ENCODE data around the gene ADAMTS16. TPM values are rescaled to one million over a fixed set of nuclear protein-coding genes. Genes with fewer than 3 reads are reported as not detected.

Gene ADAMTS16
- total RNA-seq, 2 donors from 2014 or later, result not detected

DNA sequence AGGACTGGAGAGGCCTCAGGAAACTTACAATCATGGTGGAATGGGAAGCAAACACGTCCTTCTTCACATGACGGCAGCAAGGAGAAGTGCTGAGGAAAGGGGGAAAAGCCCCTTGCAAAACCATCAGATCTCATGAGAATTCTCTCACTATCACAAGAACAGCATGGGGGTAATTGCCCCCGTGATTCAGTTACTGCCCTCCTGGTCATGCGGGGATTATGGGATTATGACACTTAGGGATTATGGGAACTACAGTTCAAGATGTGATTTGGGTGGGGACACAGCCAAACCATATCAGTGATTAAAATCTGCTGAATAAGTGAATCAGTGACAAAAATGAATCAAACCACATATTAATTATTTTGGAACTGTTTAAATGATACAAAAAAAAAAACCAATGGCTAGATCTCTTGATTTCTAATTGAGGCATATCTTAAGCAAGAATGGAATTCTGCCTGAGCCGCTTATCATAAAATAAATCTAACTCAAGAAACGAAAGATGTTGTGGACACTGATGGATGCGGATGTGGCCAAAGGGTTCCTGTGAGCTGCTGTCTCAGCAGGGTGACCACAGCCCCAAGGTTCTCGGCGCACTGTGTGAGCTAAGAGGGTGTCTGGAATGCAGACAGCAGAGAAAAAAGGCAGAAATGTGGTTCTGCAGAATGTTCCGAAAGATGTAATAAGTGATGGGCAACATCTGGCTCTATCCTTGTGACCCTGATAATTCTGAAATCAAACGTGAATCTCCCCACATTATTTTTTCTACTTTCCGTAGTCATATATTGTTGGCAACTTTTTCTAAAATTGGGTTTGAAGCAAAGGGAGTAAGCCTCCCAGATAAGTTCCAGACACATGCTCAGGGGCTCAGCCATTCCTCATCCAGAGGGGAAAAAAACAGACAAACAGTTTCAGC is 175.2 kb downstream of the ADAMTS16 start:
- ATAC-seq (no peak), DNase-seq (no peak)
- no peaks in the 10 kb centered on the region for H3K27me3 Mint-ChIP-seq
- H3K4me3 Mint-ChIP-seq, result no peak overlapping the region
- no peaks in the 10 kb centered on the region for H3K9me3 ChIP-seq (ENCODE audit: control insufficient read depth, low read length, poor library complexity, severe bottlenecking)
- no peaks in the 10 kb centered on the region for H3K36me3 Mint-ChIP-seq (ENCODE audit: low read depth)
- no peaks in the 10 kb centered on the region for H3K4me1 Mint-ChIP-seq
- H3K27ac Mint-ChIP-seq, result no peak overlapping the region

DNA sequence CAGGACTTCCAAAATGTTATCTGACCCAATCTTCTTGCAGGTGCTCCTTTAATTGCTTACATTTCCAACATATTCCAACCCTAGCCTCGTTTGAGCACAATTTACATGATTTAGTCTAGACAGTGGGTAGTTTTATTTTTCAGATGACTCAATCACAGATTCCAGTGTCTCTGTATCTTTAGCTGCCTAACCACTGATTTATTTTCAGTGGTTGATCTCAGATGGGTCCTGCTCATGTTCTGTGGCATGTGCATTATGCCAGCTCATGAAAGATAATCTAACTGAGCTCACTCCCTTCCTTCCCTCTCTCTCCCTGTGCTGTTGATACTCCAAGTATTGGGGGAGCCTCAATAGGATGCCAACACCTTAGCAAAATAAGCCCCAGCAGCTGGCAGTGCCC is 176.2 kb downstream of the ADAMTS16 start:
- no peak for ATAC-seq
- Mint-ChIP-seq H3K4me3 (no peak overlapping the region), H3K4me1 (no peaks in the 10 kb centered on the region), H3K27ac (no peak overlapping the region), H3K27me3 (no peaks in the 10 kb centered on the region), H3K36me3 (ENCODE audit: low read depth) (no peaks in the 10 kb centered on the region)
- DNase-seq, result no peak
- H3K9me3 ChIP-seq (ENCODE audit: control insufficient read depth, low read length, poor library complexity, severe bottlenecking), result no peaks in the 10 kb centered on the region

DNA sequence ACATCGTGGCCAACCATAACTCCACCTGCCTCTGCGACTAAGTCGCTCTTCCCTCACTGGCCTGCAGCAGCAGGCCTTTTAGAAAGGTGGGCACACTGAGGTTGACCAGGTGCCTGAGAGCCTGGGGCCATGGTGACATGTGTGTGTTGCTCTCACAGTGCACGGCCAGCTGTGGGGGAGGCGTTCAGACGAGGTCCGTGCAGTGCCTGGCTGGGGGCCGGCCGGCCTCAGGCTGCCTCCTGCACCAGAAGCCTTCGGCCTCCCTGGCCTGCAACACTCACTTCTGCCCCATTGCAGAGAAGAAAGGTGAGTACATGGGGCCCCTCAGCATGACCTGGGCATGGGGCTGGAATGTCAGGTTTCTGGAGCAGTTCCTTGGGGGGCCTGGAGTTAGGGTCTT is 177.8 kb downstream of the ADAMTS16 start:
- no peak for ATAC-seq
- Mint-ChIP-seq H3K36me3 (ENCODE audit: low read depth) (no peaks in the 10 kb centered on the region), H3K27ac (no peak overlapping the region), H3K4me3 (no peak overlapping the region), H3K4me1 (no peaks in the 10 kb centered on the region), H3K27me3 (no peaks in the 10 kb centered on the region)
- no peaks in the 10 kb centered on the region for H3K9me3 ChIP-seq (ENCODE audit: control insufficient read depth, low read length, poor library complexity, severe bottlenecking)
- no peak for DNase-seq

DNA sequence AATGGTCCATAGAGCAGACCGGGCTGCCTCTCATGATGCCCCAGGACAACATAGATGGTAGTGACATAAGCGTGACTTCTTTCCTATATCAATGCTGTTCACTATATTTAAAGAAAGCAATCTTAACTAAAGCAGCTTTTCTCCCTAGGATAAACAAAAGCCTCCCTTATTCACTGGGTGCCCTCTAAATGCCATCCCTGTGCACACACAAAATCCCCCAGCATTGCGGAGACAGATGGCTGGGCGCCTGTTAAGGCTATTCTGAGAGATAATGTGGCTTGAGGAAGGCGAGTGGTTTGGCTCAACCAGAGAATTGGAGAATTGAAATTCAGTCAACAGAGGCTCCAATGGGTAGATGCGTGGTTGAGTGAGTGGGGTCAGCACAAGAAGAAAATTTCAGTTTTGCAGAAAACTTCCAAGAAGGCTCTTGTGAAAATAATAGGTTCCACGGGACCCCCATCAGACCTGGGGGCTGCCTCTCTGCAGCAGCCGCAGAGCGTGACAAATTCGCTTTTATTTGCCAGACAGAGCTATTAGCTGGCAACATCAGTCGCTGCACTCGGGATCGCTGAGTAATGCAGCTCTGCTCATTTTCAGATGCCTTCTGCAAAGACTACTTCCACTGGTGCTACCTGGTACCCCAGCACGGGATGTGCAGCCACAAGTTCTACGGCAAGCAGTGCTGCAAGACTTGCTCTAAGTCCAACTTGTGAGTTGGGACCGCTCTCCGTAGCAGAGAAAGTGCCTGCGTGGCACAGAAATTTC is 178.5 kb downstream of the ADAMTS16 start:
- no peak for DNase-seq
- no peaks in the 10 kb centered on the region for H3K36me3 Mint-ChIP-seq (ENCODE audit: low read depth)
- H3K9me3 ChIP-seq (ENCODE audit: control insufficient read depth, low read length, poor library complexity, severe bottlenecking), result no peaks in the 10 kb centered on the region
- no peak overlapping the region for H3K4me3 Mint-ChIP-seq
- no peaks in the 10 kb centered on the region for H3K4me1 Mint-ChIP-seq
- no peak for ATAC-seq
- H3K27ac Mint-ChIP-seq, result no peak overlapping the region
- no peaks in the 10 kb centered on the region for H3K27me3 Mint-ChIP-seq

DNA sequence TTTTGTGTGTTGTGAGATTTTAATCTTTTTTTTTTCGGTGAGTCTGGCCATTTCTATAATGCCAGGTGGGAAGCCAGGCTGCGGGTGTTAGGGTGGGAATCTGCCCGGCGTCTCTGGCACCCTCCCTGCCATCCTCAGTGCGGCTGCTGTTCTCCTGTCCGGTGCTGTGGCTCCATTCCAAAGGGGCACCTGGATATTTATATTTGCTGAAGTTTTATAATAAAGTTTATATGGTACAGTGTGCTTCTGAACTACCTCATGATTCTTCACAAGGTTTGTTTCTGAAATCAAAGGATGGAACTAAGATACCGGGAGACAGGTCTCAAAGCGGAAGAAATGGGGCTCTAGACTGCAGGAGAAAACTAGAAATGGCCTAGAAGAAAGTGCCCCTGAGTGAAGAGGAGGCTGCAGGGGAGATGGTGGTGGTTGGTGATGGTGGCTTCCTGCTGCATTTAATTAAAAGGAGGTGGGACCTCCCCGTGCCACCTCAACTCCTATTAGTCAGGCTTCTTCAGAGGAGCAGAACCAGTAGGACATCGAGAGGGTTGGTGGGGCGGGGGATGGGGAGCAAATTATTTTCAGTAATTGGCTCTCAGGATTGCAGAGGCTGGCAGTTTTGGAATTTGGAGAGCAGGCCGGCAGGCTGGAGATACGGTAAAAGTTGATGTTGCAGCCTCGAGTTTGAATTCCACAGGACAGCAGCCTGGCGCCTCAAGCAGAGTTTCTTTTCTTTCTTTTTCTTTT is 180.1 kb downstream of the ADAMTS16 start:
- Mint-ChIP-seq H3K36me3 (ENCODE audit: low read depth) (no peaks in the 10 kb centered on the region), H3K4me3 (no peak overlapping the region), H3K27me3 (no peaks in the 10 kb centered on the region), H3K27ac (no peak overlapping the region), H3K4me1 (no peaks in the 10 kb centered on the region)
- no peak for DNase-seq
- no peak for ATAC-seq
- no peaks in the 10 kb centered on the region for H3K9me3 ChIP-seq (ENCODE audit: control insufficient read depth, low read length, poor library complexity, severe bottlenecking)

DNA sequence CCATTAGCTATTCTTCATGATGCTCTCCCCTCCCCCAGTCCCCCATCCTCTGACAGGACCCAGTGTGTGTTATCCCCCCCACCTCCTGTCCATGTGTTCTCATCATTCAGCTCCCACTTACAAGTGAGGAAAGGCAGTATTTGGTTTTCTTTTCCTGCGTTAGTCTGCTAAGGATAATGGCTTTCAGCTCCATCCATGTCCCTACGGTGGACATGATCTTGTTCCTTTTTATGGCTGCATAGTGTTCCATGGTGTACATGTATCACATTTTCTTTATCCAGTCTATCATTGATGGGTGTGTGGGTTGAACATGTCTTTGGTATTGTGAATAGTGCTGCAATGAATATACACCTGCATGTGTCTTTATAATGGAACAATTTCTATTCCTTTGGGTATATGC is 181.0 kb downstream of the ADAMTS16 start:
- H3K9me3 ChIP-seq (ENCODE audit: control insufficient read depth, low read length, poor library complexity, severe bottlenecking), result no peaks in the 10 kb centered on the region
- no peak for DNase-seq
- Mint-ChIP-seq H3K4me1 (no peaks in the 10 kb centered on the region), H3K4me3 (no peak overlapping the region), H3K36me3 (ENCODE audit: low read depth) (no peaks in the 10 kb centered on the region), H3K27me3 (no peaks in the 10 kb centered on the region), H3K27ac (no peak overlapping the region)
- no peak for ATAC-seq

DNA sequence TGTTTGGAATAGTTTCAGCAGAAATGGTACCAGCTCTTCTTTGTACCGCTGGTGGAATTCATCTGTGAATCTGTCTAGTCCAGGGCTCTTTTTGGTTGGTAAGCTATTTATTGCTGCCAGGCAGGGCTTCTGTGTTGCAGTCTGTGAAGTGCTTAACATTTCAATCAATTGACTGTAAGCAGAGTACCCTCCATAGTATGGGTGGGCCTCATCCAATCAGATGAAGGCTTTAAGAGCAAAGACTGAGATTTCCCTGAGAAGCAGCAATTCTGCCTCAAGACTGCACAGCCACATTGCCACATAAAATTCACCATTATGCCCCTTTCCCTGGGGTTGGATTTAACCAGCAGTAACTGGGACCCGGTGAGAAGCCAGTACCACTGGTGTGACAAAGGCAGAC is 183.4 kb downstream of the ADAMTS16 start:
- no peaks in the 10 kb centered on the region for H3K9me3 ChIP-seq (ENCODE audit: control insufficient read depth, low read length, poor library complexity, severe bottlenecking)
- Mint-ChIP-seq H3K27me3 (no peaks in the 10 kb centered on the region), H3K4me1 (no peaks in the 10 kb centered on the region), H3K36me3 (ENCODE audit: low read depth) (no peaks in the 10 kb centered on the region), H3K4me3 (no peak overlapping the region), H3K27ac (no peak overlapping the region)
- ATAC-seq, result no peak
- no peak for DNase-seq

DNA sequence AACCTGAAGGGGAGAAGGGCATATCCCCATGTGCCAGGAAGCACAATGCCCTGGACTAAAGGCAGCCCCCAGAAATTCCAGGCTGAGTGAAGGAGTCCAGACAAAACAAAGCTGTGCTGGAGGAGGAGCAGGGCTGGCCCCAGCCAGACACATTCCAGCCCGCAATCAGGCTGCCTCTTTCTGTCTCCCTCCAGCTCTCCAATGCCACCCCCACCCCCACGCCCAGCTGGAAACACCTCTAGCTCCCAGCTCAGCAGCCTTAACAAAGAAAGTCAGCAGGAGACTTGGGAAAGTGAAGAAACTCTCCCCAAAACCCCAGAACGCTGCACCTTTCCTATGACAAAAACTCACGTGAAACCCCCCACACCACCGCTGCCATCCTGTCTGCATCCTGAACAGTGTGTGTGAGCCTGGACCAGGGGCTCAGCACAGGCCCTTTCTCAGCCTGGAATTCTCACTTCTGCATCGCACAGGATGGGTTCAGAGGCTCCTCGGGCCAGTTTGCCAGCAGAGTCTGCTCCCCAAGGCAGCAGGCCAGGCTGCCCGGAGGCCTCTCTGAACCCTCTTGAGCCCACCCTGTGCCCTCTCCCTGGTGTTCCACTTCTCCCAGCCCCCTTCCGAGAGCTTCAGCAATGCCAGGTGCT is 186.1 kb downstream of the ADAMTS16 start:
- H3K27me3 Mint-ChIP-seq, result no peaks in the 10 kb centered on the region
- DNase-seq (no peak), ATAC-seq (no peak)
- H3K36me3 Mint-ChIP-seq (ENCODE audit: low read depth), result no peaks in the 10 kb centered on the region
- no peak overlapping the region for H3K27ac Mint-ChIP-seq
- no peaks in the 10 kb centered on the region for H3K4me1 Mint-ChIP-seq
- H3K4me3 Mint-ChIP-seq, result no peak overlapping the region
- H3K9me3 ChIP-seq (ENCODE audit: control insufficient read depth, low read length, poor library complexity, severe bottlenecking), result no peaks in the 10 kb centered on the region

DNA sequence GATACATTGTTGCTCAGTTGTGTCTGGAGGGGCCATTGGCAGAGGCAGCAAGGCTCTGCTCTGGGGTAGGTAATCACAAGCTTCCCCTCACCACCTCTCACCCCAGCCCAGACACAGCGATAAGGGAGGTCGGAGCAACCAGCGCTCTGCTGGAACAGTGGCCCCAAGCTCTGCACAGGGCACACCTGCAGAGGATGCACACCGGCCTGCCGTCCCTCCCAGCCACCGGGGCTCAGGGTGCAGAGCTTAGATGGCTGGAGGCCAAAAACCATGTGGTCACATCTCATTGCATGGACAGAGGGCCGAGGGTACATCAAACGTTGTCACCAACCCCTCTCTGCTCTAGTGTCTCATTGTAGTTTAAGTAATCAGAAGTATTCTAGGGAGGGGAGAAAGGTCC is 187.0 kb downstream of the ADAMTS16 start:
- Mint-ChIP-seq H3K4me3 (no peak overlapping the region), H3K4me1 (no peaks in the 10 kb centered on the region), H3K27me3 (no peaks in the 10 kb centered on the region), H3K36me3 (ENCODE audit: low read depth) (no peaks in the 10 kb centered on the region), H3K27ac (no peak overlapping the region)
- no peak for DNase-seq
- no peak for ATAC-seq
- H3K9me3 ChIP-seq (ENCODE audit: control insufficient read depth, low read length, poor library complexity, severe bottlenecking), result no peaks in the 10 kb centered on the region

DNA sequence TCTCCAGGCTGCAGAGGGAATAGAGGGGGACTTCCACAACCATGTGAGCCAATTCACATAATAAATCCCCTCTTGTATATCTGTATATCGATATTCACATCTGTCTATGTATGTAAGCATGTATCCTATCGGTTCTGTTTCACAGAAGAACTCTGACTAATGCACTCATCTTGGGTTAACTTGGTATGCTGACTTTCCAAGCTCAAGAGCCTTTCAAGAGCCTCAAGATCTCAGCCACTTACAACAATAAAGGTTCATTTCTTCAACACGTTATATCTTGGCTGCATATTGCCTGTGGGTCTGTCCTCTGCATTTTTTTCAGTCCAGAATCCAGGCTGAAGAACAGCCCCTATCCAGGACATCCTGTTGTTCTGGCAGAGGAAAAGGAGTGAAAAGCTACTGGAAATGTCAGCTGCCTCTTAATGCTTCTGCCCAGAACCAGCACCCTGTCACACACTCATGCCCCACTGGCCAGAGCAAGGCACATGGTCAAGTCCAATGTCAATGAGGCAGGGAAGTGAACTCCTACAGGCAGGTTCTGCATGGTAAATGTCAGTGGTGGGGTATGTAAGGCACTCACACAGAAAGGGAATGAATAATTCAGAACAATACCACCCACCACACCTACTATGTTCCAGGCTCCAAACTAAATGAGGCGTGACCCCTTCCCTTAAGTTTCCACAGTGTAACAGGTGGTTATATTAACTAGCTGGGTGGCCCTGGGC is 190.8 kb downstream of the ADAMTS16 start:
- Mint-ChIP-seq H3K36me3 (ENCODE audit: low read depth) (no peaks in the 10 kb centered on the region), H3K4me1 (no peaks in the 10 kb centered on the region), H3K4me3 (no peak overlapping the region), H3K27me3 (peaks cover 7% of the 10 kb centered on the region), H3K27ac (no peak overlapping the region)
- ATAC-seq (no peak), DNase-seq (no peak)
- no peaks in the 10 kb centered on the region for H3K9me3 ChIP-seq (ENCODE audit: control insufficient read depth, low read length, poor library complexity, severe bottlenecking)

DNA sequence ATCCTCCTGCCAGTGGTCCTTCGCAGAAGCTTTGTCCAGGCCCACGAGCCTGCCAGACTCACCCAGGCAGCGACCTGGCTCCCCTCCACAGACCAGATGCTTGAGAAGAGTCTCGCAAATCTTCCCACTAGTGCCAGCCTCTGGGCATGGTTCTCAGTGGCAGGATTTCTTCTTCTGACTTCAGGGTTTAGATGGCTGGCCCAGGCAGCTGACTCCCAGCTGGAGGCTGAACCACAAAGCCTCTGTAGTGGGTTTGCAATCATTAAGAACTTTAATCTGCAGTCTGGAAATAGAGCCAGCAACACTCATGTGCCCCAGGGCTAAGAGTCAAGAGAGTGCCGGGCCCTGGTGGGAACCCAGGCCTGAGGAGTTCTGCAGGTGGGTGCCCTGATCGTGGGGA is 191.7 kb downstream of the ADAMTS16 start:
- Mint-ChIP-seq H3K27ac (no peak overlapping the region), H3K27me3 (peaks cover 7% of the 10 kb centered on the region), H3K4me3 (no peak overlapping the region), H3K36me3 (ENCODE audit: low read depth) (peaks cover 5% of the 10 kb centered on the region), H3K4me1 (no peaks in the 10 kb centered on the region)
- H3K9me3 ChIP-seq (ENCODE audit: control insufficient read depth, low read length, poor library complexity, severe bottlenecking), result no peaks in the 10 kb centered on the region
- ATAC-seq (no peak), DNase-seq (no peak)

DNA sequence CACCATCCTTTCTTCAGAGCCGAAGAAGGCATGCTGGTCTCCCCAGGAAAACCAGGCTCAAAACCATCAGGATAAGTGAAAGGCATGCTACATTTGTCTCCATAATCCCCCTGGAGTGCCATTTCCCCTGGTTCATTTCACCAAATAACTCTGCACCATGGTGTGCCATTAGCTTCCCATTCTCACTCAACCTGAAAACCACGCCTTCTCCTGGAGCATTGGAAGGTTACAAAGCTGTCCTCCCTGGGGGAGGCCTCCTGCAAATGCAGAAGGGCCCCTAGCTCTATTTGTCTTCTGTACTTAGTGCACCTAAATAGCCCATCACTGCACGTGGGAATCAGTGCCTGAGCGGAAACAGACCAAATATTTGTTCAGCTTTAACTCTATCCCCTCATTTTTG is 192.2 kb downstream of the ADAMTS16 start:
- Mint-ChIP-seq H3K27ac (no peak overlapping the region), H3K4me1 (no peaks in the 10 kb centered on the region), H3K4me3 (no peak overlapping the region), H3K36me3 (ENCODE audit: low read depth) (peaks cover 5% of the 10 kb centered on the region), H3K27me3 (peaks cover 7% of the 10 kb centered on the region)
- DNase-seq, result no peak
- no peaks in the 10 kb centered on the region for H3K9me3 ChIP-seq (ENCODE audit: control insufficient read depth, low read length, poor library complexity, severe bottlenecking)
- ATAC-seq, result no peak

Measured in T-helper 17 cell (primary cell).